SK-N-SH (cell line): ENCODE results near the gene THSD4. TPM values are rescaled to one million over a fixed set of nuclear protein-coding genes. Genes with fewer than 3 reads are reported as not detected.

ENCODE experiments used
- CTCF ChIA-PET: fragments of 300-600, 350-600 bp; formaldehyde crosslinking; extraction: SDS; loops from one replicate; lab custom pipeline; 2021; lab: Yijun Ruan, JAX
- POLR2A ChIA-PET: fragments of 350-600 bp; sonication (Branson Sonifier 250); formaldehyde crosslinking; extraction: SDS; loops from one replicate; lab custom pipeline; 2020; ENCODE audit warnings: antibody characterized with exemption, inconsistent platforms; lab: Yijun Ruan, JAX
- DNase-seq: peaks from one replicate; pipeline ENCODE4 v3.0.0; 2012
- H2AFZ ChIP-seq: fragments of 200-600 bp; sonication (generic); 2 replicates; pipeline ENCODE4 v1.8.1; 2016; ENCODE audit warnings: antibody characterized with exemption, mild to moderate bottlenecking, low read depth
- H3F3A ChIP-seq: fragments of 200-600 bp; sonication (generic); replicated peaks from 2 replicates; pipeline ENCODE3; 2016; ENCODE audit warnings: antibody characterized with exemption, mild to moderate bottlenecking; ENCODE audit not compliant: insufficient read depth
- H3K27ac ChIP-seq, 2 experiments: fragments of 200-500 bp in 1 of 2; fragments of 200-600 bp in 1 of 2; sonication (Bioruptor generic) in 1 of 2; sonication (generic), shearing (Covaris generic) in 1 of 2; 2 replicates each; pipeline versions ENCODE4 v1.5.1 to v1.6.1; 2014 to 2016; ENCODE audit warnings: low read depth in 2 of 2, inconsistent platforms in 1 of 2, low read length in 1 of 2, mild to moderate bottlenecking in 1 of 2, mixed read lengths in 1 of 2
- H3K27me3 ChIP-seq: fragments of 200-600 bp; sonication (generic), shearing (Covaris generic); 2 replicates; pipeline ENCODE4 v1.6.1; 2016; ENCODE audit warnings: mixed run types; ENCODE audit not compliant: insufficient read depth
- H3K36me3 ChIP-seq, 2 experiments: fragments of 200-500 bp in 1 of 2; fragments of 200-600 bp in 1 of 2; sonication (Bioruptor generic) in 1 of 2; sonication (generic) in 1 of 2; replicated peaks in 1 of 2; 2 replicates each; pipeline versions ENCODE3 to v1.5.1; 2014 to 2016; ENCODE audit warnings: low read length in 1 of 2, mild to moderate bottlenecking in 1 of 2; ENCODE audit not compliant: insufficient read depth in 2 of 2, control insufficient read depth in 1 of 2
- H3K4me1 ChIP-seq, 2 experiments: fragments of 200-500 bp in 1 of 2; fragments of 200-600 bp in 1 of 2; sonication (Bioruptor generic) in 1 of 2; sonication (generic), shearing (Covaris generic) in 1 of 2; 2 replicates each; pipeline versions ENCODE4 v1.5.1 to v1.6.1; 2014 to 2016; ENCODE audit warnings: low read depth in 1 of 2, low read length in 1 of 2, mixed run types in 1 of 2; ENCODE audit not compliant: insufficient read depth in 2 of 2, control insufficient read depth in 1 of 2
- H3K4me2 ChIP-seq: fragments of 200-600 bp; sonication (generic), shearing (Covaris generic); 2 replicates; pipeline ENCODE4 v1.6.1; 2017; ENCODE audit warnings: mixed run types
- H3K4me3 ChIP-seq, 2 experiments: fragments of 200-500 bp in 1 of 2; fragments of 200-600 bp in 1 of 2; sonication (Bioruptor generic) in 1 of 2; sonication (generic), shearing (Covaris generic) in 1 of 2; 2 replicates each; pipeline versions ENCODE4 v1.5.1 to v1.8.1; 2014 to 2016; ENCODE audit warnings: low read depth in 2 of 2, inconsistent platforms in 1 of 2, low read length in 1 of 2, mild to moderate bottlenecking in 1 of 2, mixed read lengths in 1 of 2, moderate library complexity in 1 of 2
- H3K79me2 ChIP-seq: fragments of 200-600 bp; sonication (generic); 2 replicates; pipeline ENCODE4 v1.8.1; 2017; ENCODE audit warnings: mild to moderate bottlenecking; ENCODE audit not compliant: insufficient read depth
- H3K9ac ChIP-seq: fragments of 200-600 bp; sonication (generic); 2 replicates; pipeline ENCODE4 v1.6.1; 2017; ENCODE audit warnings: mixed run types
- H3K9me2 ChIP-seq: fragments of 200-600 bp; sonication (generic); 2 replicates; pipeline ENCODE4 v1.6.1; 2017; ENCODE audit warnings: mixed run types
- H3K9me3 ChIP-seq: fragments of 200-600 bp; sonication (generic); 2 replicates; pipeline ENCODE4 v1.6.1; 2017; ENCODE audit warnings: mixed run types, mild to moderate bottlenecking, moderate library complexity
- H4K20me1 ChIP-seq: fragments of 200-600 bp; sonication (generic); 2 replicates; pipeline ENCODE4 v1.6.1; 2017; ENCODE audit warnings: mild to moderate bottlenecking, mixed run types; ENCODE audit not compliant: insufficient read depth
- CHD2 ChIP-seq: fragments of 150-350 bp; IDR thresholded peaks from 2 replicates; pipeline ENCODE4 v1.6.1; 2018; ENCODE audit warnings: low read length; ENCODE audit not compliant: partially characterized antibody
- EP300 ChIP-seq, 2 experiments: IDR thresholded peaks; 2 replicates each; pipeline versions ENCODE4 v1.4.0 to v1.6.1; 2012; ENCODE audit warnings: borderline replicate concordance in 1 of 2, low read depth in 1 of 2, low read length in 1 of 2
- EZH2phosphoT487 ChIP-seq: fragments of 200-600 bp; sonication (generic); IDR thresholded peaks from 2 replicates; pipeline ENCODE4 v1.6.1; 2017; ENCODE audit warnings: low read depth, mixed run types, mild to moderate bottlenecking, antibody characterized with exemption, moderate library complexity, borderline replicate concordance
- GABPA ChIP-seq: IDR thresholded peaks from 2 replicates; pipeline ENCODE4 v1.4.0; 2012; ENCODE audit warnings: low read depth, mild to moderate bottlenecking
- GATA2 ChIP-seq: sonication (generic); formaldehyde crosslinking; IDR thresholded peaks from 2 replicates; pipeline ENCODE4 v1.5.0; 2020; ENCODE audit warnings: mild to moderate bottlenecking, missing genetic modification reagents
- JUND ChIP-seq: IDR thresholded peaks from 2 replicates; pipeline ENCODE4 v1.4.0; 2012
- MAX ChIP-seq: IDR thresholded peaks from 2 replicates; pipeline ENCODE4 v1.4.0; 2012; ENCODE audit warnings: low read depth
- MXI1 ChIP-seq: IDR thresholded peaks from 2 replicates; pipeline ENCODE4 v1.6.1; 2012; ENCODE audit warnings: mild to moderate bottlenecking, low read depth, low read length, improper control_type of control experiment
- NRF1 ChIP-seq: IDR thresholded peaks from 2 replicates; pipeline ENCODE4 v1.6.1; 2012; ENCODE audit warnings: low read depth, mild to moderate bottlenecking, low read length
- RCOR1 ChIP-seq: fragments of 150-350 bp; IDR thresholded peaks from 2 replicates; pipeline ENCODE4 v1.6.1; 2017; ENCODE audit warnings: antibody characterized with exemption, low read length
- RFX5 ChIP-seq: IDR thresholded peaks from 2 replicates; pipeline ENCODE4 v1.6.1; 2012; ENCODE audit warnings: mild to moderate bottlenecking, improper control_type of control experiment, low read length
- RXRA ChIP-seq: IDR thresholded peaks from 2 replicates; pipeline ENCODE4 v1.4.0; 2012; ENCODE audit warnings: low read depth, mild to moderate bottlenecking, borderline replicate concordance
- WGBS: methylation state at CpG from one replicate; pipeline ENCODE4 v1.1.6; 2017; ENCODE audit warnings: low lambda C conversion rate; 5-methylcytosine and 5-hydroxymethylcytosine counted together
- polyA plus RNA-seq, 3 experiments: library from polyadenylated mRNA; depleted of rRNA; stranded (reverse); fragments of >200 nt; gene quantifications; 2 replicates each; pipeline ENCODE4 v1.2.3, GENCODE V29; 2012

THSD4 gene
- polyA plus RNA-seq, 1 of the 3 experiments (the other 2 are of a cell fraction) = 79.1 TPM

GRCh38 chr15:71221417-71221816, 106.1 kb downstream of the THSD4 start:
- no peaks in the 10 kb centered on the region for H3K9me2 ChIP-seq
- ChIA-PET CTCF (no interaction called here), POLR2A (no interaction called here)
- H3K27ac ChIP-seq = no peak overlapping the region
- 0 out of 2 replicates have a peak, but pooled peaks cover 5% of the 10 kb centered on the region for H3K79me2 ChIP-seq
- DNase-seq = no peak
- peaks cover under 1 to 12% of the 10 kb centered on the region in 2 experiments for H3K36me3 ChIP-seq
- TF ChIP-seq RCOR1 (no peak), GATA2 (CRISPR knock-in tag) (no peak), JUND (no peak), CHD2 (no peak)
- peaks cover under 1 to 4% of the 10 kb centered on the region in 2 experiments; a peak in 2 of 4 replicates for H3K4me1 ChIP-seq
- no peaks in the 10 kb centered on the region for H4K20me1 ChIP-seq
- no peak overlapping the region for H2AFZ ChIP-seq
- no peak overlapping the region for H3K4me2 ChIP-seq
- H3K4me3 ChIP-seq = no peak overlapping the region
- H3K9me3 ChIP-seq = no peaks in the 10 kb centered on the region
- no peaks in the 10 kb centered on the region for H3K27me3 ChIP-seq
- H3F3A ChIP-seq = peaks cover 7% of the 10 kb centered on the region
- 66% methylated on average over 2 of the region's 2 CpGs for whole genome bisulfite sequencing
- no peak overlapping the region for H3K9ac ChIP-seq

- no peak for DNase-seq
- H3F3A ChIP-seq = peaks cover 12% of the 10 kb centered on the region
- ChIA-PET POLR2A (no interaction called here), CTCF (interaction anchor here (1.3 kb wide), 1 partner anchor 22 kb away, joined by 4 read pairs; no protein-coding TSS in a partner anchor)
- H4K20me1 ChIP-seq = no peaks in the 10 kb centered on the region
- no peak overlapping the region for H3K9ac ChIP-seq
- H3K4me3 ChIP-seq = no peak overlapping the region
- no peaks in the 10 kb centered on the region for H3K9me2 ChIP-seq
- TF ChIP-seq NRF1 (no peak), GABPA (no peak), EZH2phosphoT487 (no peak), MAX (no peak), RFX5 (no peak), EP300 (IDR thresholded peaks at IDR 0.05; ENCODE audit: borderline replicate concordance in 1 of 2, low read depth in 1 of 2, low read length in 1 of 2) (no peak), MXI1 (no peak)
- no peaks in the 10 kb centered on the region for H3K9me3 ChIP-seq
- H3K79me2 ChIP-seq = 0 out of 2 replicates have a peak, but pooled peaks cover 5% of the 10 kb centered on the region
- peaks cover 0 to 7% of the 10 kb centered on the region in 2 experiments for H3K36me3 ChIP-seq
- H3K27ac ChIP-seq = no peak overlapping the region
- H2AFZ ChIP-seq = no peak overlapping the region
- no peak overlapping the region for H3K4me2 ChIP-seq
- peaks cover 10 to 15% of the 10 kb centered on the region in 2 experiments for H3K4me1 ChIP-seq
- WGBS = 88% methylated on average over 2 of the region's 2 CpGs
- no peaks in the 10 kb centered on the region for H3K27me3 ChIP-seq
These were observed 108.2 kb downstream of the THSD4 start for GRCh38 chr15:71223516-71223915.

- TF ChIP-seq RXRA = no peak
- no peak for DNase-seq
These were observed 108.8 kb downstream of the THSD4 start for GRCh38 chr15:71224024-71224423.

More at GRCh38 chr15:71224024-71224423, 108.8 kb downstream of the THSD4 start:
- no peak overlapping the region for H3K27ac ChIP-seq
- H3K9me3 ChIP-seq = no peaks in the 10 kb centered on the region
- WGBS = 92% methylated on average over 4 of the region's 4 CpGs
- CTCF ChIA-PET = interaction anchor here (0.8 to 1.3 kb wide), 2 partner anchors 22 to 23 kb away, joined by 3 to 4 read pairs; no protein-coding TSS in a partner anchor
- H3K79me2 ChIP-seq = 0 out of 2 replicates have a peak, but pooled peaks cover 5% of the 10 kb centered on the region
- H3K4me3 ChIP-seq = no peak overlapping the region
- H3K9ac ChIP-seq = no peak overlapping the region
- H3F3A ChIP-seq = peaks cover 12% of the 10 kb centered on the region
- no peaks in the 10 kb centered on the region for H3K9me2 ChIP-seq
- H3K27me3 ChIP-seq = no peaks in the 10 kb centered on the region
- H2AFZ ChIP-seq = no peak overlapping the region
- H3K4me2 ChIP-seq = no peak overlapping the region
- H3K4me1 ChIP-seq = peaks cover 11 to 19% of the 10 kb centered on the region in 2 experiments
- POLR2A ChIA-PET = no interaction called here
- H4K20me1 ChIP-seq = no peaks in the 10 kb centered on the region
- H3K36me3 ChIP-seq = peaks cover 0 to 7% of the 10 kb centered on the region in 2 experiments
